ENCODE measurements around the gene CIAO2B. TPM values are rescaled to one million over a fixed set of nuclear protein-coding genes. Genes with fewer than 3 reads are reported as not detected.
A peak's percentile ranks its signal among the peaks of the same experiment; 100 is the strongest.

CIAO2B gene
- total and polyA plus RNA-seq, 4 donors = 51.9 to 165 (median 105) TPM

- ATAC-seq (ENCODE audit: low FRiP score) = no peak
- DNase-seq = peak in 1 of 2 donors; percentile 65
- H3K4me3 ChIP-seq (ENCODE audit: low read length in 2 of 2) = no peak overlapping the region
- no peak overlapping the region for H3K27ac ChIP-seq (ENCODE audit: low read depth in 1 of 2, low read length in 2 of 2)
- no peaks in the 10 kb centered on the region for H3K9me3 ChIP-seq (ENCODE audit: control insufficient read depth, low read length)
- H3K27me3 ChIP-seq (ENCODE audit: control insufficient read depth in 1 of 2, insufficient read depth in 2 of 2, low read length in 1 of 2) = no peaks in the 10 kb centered on the region
- H3K4me1 ChIP-seq (ENCODE audit: control insufficient read depth in 1 of 2, insufficient read depth in 2 of 2, low read length in 2 of 2) = no peaks in the 10 kb centered on the region
- intact Hi-C loops (cut with DNase I) = no loop called here
- WGBS, 2 donors = 69 to 76% methylated on average over 7 of the region's 7 CpGs
- no peaks in the 10 kb centered on the region for H3K36me3 ChIP-seq (ENCODE audit: control insufficient read depth in 1 of 2, insufficient read depth in 2 of 2, low read length in 1 of 2)
These were observed 27.0 kb downstream of the CIAO2B start for GRCh38 chr16:66906916-66907836.

DNA sequence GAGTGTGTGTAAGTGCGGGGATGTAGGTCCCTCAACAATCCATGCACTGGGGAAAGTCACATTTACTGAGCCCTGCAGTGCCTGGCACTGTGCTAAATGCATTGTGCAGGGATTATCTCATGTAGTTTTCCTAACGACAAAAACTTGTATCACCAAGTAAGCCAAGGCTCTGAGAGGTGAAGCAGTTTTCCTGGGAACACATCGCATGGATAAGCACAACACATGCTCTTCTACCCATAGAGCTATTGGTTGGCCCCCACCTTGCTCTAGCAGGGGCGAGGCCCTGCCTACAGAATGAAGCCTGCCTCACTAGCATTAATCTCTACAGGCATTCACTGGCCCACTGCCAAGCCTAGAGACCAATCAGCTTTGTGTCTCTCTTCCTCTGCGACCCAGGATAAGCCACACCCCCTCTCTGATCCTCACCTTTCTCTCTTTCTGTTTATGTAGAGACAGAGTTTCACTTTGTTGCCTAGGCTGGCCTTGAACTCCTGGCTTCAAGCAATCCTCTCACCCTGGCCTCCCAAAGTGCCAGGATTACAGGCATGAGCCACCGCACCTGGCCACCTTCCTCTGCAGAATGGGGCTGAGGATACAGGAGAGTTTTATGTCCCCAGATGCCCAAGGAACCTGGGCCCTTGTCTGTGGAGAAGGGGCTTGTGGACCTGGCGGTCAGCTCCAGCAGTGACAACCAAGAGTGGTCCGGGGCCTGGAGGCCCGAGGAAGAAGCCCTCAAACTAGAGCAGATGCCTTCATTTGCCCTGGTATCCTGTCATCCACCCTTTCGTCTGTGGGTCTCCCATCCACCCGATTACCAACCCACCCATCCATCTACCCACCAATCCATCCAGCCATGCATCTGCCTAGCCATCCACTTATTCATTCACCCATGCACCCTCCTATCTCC lies 28.3 kb downstream of the CIAO2B start:
- Histone ChIP-seq H3K4me1 (ENCODE audit: control insufficient read depth in 1 of 2, insufficient read depth in 2 of 2, low read length in 2 of 2) (peaks cover 0 to 4% of the 10 kb centered on the region in 2 donors), H3K9me3 (ENCODE audit: control insufficient read depth, low read length) (no peaks in the 10 kb centered on the region), H3K27me3 (ENCODE audit: control insufficient read depth in 1 of 2, insufficient read depth in 2 of 2, low read length in 1 of 2) (no peaks in the 10 kb centered on the region), H3K4me3 (ENCODE audit: low read length in 2 of 2) (no peak overlapping the region), H3K27ac (ENCODE audit: low read depth in 1 of 2, low read length in 2 of 2) (no peak overlapping the region), H3K36me3 (ENCODE audit: control insufficient read depth in 1 of 2, insufficient read depth in 2 of 2, low read length in 1 of 2) (no peaks in the 10 kb centered on the region)
- 59 to 65% methylated on average over 11 of the region's 11 CpGs for WGBS, 2 donors
- DNase-seq = peak in 1 of 2 donors; percentile 69
- no peak for ATAC-seq (ENCODE audit: low FRiP score)
- intact Hi-C loops (cut with DNase I) = no loop called here

- Histone ChIP-seq H3K4me1 (ENCODE audit: control insufficient read depth in 1 of 2, insufficient read depth in 2 of 2, low read length in 2 of 2) (peaks cover 0 to 4% of the 10 kb centered on the region in 2 donors), H3K4me3 (ENCODE audit: low read length in 2 of 2) (no peak overlapping the region), H3K27ac (ENCODE audit: low read depth in 1 of 2, low read length in 2 of 2) (peak overlapping the region; percentile 3 to 60), H3K9me3 (ENCODE audit: control insufficient read depth, low read length) (no peaks in the 10 kb centered on the region), H3K36me3 (ENCODE audit: control insufficient read depth in 1 of 2, insufficient read depth in 2 of 2, low read length in 1 of 2) (no peaks in the 10 kb centered on the region), H3K27me3 (ENCODE audit: control insufficient read depth in 1 of 2, insufficient read depth in 2 of 2, low read length in 1 of 2) (no peaks in the 10 kb centered on the region)
- DNase-seq = peak in 1 of 2 donors; percentile 57
- intact Hi-C loops (cut with DNase I) = loop anchor here in 1 of 2 donors (5.0 kb wide), 1 partner anchor 112 kb away; no protein-coding TSS in a partner anchor
- WGBS, 2 donors = 21 to 34% methylated on average over 16 of the region's 16 CpGs
- no peak for ATAC-seq (ENCODE audit: low FRiP score)
These were observed 29.2 kb downstream of the CIAO2B start for GRCh38 chr16:66904846-66905632.

GRCh38 chr16:66904428-66904845 lies 29.8 kb downstream of the CIAO2B start:
- H3K4me1 ChIP-seq (ENCODE audit: control insufficient read depth in 1 of 2, insufficient read depth in 2 of 2, low read length in 2 of 2) = peaks cover 2 to 4% of the 10 kb centered on the region in 2 donors
- no peaks in the 10 kb centered on the region for H3K36me3 ChIP-seq (ENCODE audit: control insufficient read depth in 1 of 2, insufficient read depth in 2 of 2, low read length in 1 of 2)
- H3K4me3 ChIP-seq (ENCODE audit: low read length in 2 of 2) = no peak overlapping the region
- no peaks in the 10 kb centered on the region for H3K27me3 ChIP-seq (ENCODE audit: control insufficient read depth in 1 of 2, insufficient read depth in 2 of 2, low read length in 1 of 2)
- 80 to 87% methylated on average over 13 of the region's 13 CpGs for WGBS, 2 donors
- H3K27ac ChIP-seq (ENCODE audit: low read depth in 1 of 2, low read length in 2 of 2) = peak overlapping the region; percentile 46 to 60
- peak; percentile 22 to 73 for DNase-seq
- intact Hi-C loops (cut with DNase I) = loop anchor here in 1 of 2 donors (5.0 kb wide), 1 partner anchor 113 kb away; no protein-coding TSS in a partner anchor
- no peaks in the 10 kb centered on the region for H3K9me3 ChIP-seq (ENCODE audit: control insufficient read depth, low read length)
- no peak for ATAC-seq (ENCODE audit: low FRiP score)

GRCh38 chr16:66903544-66904427 lies 30.4 kb downstream of the CIAO2B start:
- ATAC-seq (ENCODE audit: low FRiP score) (no peak), DNase-seq (peak in 1 of 2 donors; percentile 81)
- no peaks in the 10 kb centered on the region for H3K9me3 ChIP-seq (ENCODE audit: control insufficient read depth, low read length)
- no peak overlapping the region for H3K4me3 ChIP-seq (ENCODE audit: low read length in 2 of 2)
- no peaks in the 10 kb centered on the region for H3K36me3 ChIP-seq (ENCODE audit: control insufficient read depth in 1 of 2, insufficient read depth in 2 of 2, low read length in 1 of 2)
- peaks cover 4% of the 10 kb centered on the region in 2 donors for H3K4me1 ChIP-seq (ENCODE audit: control insufficient read depth in 1 of 2, insufficient read depth in 2 of 2, low read length in 2 of 2)
- WGBS, 2 donors = 45 to 52% methylated on average over 11 of the region's 11 CpGs
- no peaks in the 10 kb centered on the region for H3K27me3 ChIP-seq (ENCODE audit: control insufficient read depth in 1 of 2, insufficient read depth in 2 of 2, low read length in 1 of 2)
- intact Hi-C loops (cut with DNase I) = loop anchor here in 1 of 2 donors (1.0 to 5.0 kb wide), 2 partner anchors 20 to 114 kb away; no protein-coding TSS in a partner anchor
- peak overlapping the region; percentile 60 to 86 for H3K27ac ChIP-seq (ENCODE audit: low read depth in 1 of 2, low read length in 2 of 2)

DNA sequence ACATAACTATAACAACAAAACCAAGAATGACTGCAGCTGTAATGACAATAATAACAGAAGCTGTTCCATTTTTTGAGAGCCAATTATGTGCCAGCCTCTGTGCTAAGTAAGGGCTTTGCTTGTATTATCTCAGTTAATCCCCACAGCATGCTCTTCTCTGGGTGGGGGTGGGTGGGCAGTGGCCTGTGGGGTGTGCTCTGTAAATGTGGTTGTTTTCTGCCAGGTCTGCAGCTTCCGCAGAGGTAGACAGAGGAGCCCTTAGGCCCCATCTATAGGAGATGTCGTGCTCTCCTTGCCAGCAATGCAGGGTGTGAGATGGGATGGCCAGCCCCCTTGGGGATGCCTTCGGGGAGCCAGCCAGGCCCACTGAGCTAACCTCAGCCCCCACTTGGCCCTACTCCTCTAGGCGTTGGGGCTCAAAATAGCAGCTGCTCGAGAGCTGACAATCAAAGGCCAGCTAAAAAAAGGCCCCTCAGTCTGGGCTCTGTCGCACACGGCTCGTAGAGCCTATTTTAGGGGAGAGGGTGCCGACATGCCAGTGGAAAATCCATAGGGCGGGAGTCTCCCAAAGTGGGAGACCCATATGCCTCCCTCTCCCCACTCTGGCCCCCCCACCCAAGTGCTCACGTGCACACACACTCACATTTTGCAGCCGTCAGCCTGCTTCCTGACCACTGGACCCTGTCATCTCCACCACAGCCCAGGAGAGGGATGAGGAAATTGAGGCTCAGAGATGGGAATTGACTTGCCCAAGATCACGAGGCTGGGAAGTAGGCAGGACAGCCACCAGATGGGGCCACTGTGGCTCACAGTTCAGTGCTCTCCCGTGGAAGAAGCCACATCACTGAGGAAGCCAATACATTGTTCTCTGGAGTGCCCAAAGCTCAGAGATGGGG lies 31.3 kb downstream of the CIAO2B start:
- Histone ChIP-seq H3K36me3 (ENCODE audit: control insufficient read depth in 1 of 2, insufficient read depth in 2 of 2, low read length in 1 of 2) (no peaks in the 10 kb centered on the region), H3K4me3 (ENCODE audit: low read length in 2 of 2) (no peak overlapping the region), H3K9me3 (ENCODE audit: control insufficient read depth, low read length) (no peaks in the 10 kb centered on the region), H3K27ac (ENCODE audit: low read depth in 1 of 2, low read length in 2 of 2) (peak overlapping the region; percentile 60 to 86), H3K27me3 (ENCODE audit: control insufficient read depth in 1 of 2, insufficient read depth in 2 of 2, low read length in 1 of 2) (no peaks in the 10 kb centered on the region), H3K4me1 (ENCODE audit: control insufficient read depth in 1 of 2, insufficient read depth in 2 of 2, low read length in 2 of 2) (peaks cover 4% of the 10 kb centered on the region in 2 donors)
- no peak for ATAC-seq (ENCODE audit: low FRiP score)
- DNase-seq = peak in 1 of 2 donors; percentile 69
- 5 to 16% methylated on average over 13 to 14 of the region's 14 CpGs for WGBS, 2 donors
- intact Hi-C loops (cut with DNase I) = loop anchor here in 1 of 2 donors (1.0 to 5.0 kb wide), 2 partner anchors 20 to 114 kb away; no protein-coding TSS in a partner anchor

DNA sequence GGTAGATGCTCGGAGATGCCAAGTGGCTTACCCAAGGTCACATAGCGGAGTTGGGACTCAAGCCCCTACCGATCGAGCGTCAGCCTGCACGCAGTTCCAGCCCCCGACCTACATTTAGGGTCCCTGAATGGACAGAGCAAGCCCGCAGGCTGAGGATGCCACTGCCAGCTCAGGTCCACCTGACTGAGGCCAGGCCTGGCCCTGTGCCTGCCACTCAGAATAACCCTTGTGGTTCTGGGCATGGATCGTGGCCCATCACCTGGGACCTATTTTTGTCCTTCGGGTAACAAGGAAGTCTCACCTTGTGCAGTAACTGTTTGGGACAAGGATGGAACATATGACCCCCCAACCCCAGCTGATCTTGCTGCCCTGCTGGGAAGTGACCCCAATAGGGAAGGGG lies 32.6 kb downstream of the CIAO2B start:
- DNase-seq (peak in 1 of 2 donors; percentile 62), ATAC-seq (ENCODE audit: low FRiP score) (no peak)
- 73 to 75% methylated on average over 10 of the region's 10 CpGs for WGBS, 2 donors
- Histone ChIP-seq H3K9me3 (ENCODE audit: control insufficient read depth, low read length) (no peaks in the 10 kb centered on the region), H3K36me3 (ENCODE audit: control insufficient read depth in 1 of 2, insufficient read depth in 2 of 2, low read length in 1 of 2) (no peaks in the 10 kb centered on the region), H3K27ac (ENCODE audit: low read depth in 1 of 2, low read length in 2 of 2) (peak overlapping the region; percentile 20 to 95), H3K4me3 (ENCODE audit: low read length in 2 of 2) (no peak overlapping the region), H3K4me1 (ENCODE audit: control insufficient read depth in 1 of 2, insufficient read depth in 2 of 2, low read length in 2 of 2) (peaks cover 4% of the 10 kb centered on the region in 2 donors), H3K27me3 (ENCODE audit: control insufficient read depth in 1 of 2, insufficient read depth in 2 of 2, low read length in 1 of 2) (no peaks in the 10 kb centered on the region)
- intact Hi-C loops (cut with DNase I) = loop anchor here in 1 of 2 donors (5.0 kb wide), 1 partner anchor 116 kb away; no protein-coding TSS in a partner anchor

Data from aorta (tissue), 5 donors.